Measurements from ENCODE around the gene SLC2A3.
"Not testable (repeated sequence)": the region's sequence is repeated elsewhere in the genome, so short reads cannot be mapped to it uniquely, and the experiment has no call there.

Gene SLC2A3

GRCh38 chr12:7935590-7936581, at the start of gene SLC2A3:
Gene SLC2A3 (minus strand): TSS chr12:7936187. CDS start chr12:7936034, 153 bp downstream.
- TF ChIP-seq, protein P1, sequence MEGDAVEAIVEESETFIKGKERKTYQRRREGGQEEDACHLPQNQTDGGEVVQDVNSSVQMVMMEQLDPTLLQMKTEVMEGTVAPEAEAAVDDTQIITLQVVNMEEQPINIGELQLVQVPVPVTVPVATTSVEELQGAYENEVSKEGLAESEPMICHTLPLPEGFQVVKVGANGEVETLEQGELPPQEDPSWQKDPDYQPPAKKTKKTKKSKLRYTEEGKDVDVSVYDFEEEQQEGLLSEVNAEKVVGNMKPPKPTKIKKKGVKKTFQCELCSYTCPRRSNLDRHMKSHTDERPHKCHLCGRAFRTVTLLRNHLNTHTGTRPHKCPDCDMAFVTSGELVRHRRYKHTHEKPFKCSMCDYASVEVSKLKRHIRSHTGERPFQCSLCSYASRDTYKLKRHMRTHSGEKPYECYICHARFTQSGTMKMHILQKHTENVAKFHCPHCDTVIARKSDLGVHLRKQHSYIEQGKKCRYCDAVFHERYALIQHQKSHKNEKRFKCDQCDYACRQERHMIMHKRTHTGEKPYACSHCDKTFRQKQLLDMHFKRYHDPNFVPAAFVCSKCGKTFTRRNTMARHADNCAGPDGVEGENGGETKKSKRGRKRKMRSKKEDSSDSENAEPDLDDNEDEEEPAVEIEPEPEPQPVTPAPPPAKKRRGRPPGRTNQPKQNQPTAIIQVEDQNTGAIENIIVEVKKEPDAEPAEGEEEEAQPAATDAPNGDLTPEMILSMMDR (IDR thresholded peaks at IDR 0.05), result no peak
- TF ChIP-seq ZFX (IDR thresholded peaks at IDR 0.05; ENCODE audit: borderline replicate concordance), result no peak
- no peak within 1 kb of the TSS for H3K27ac ChIP-seq

GRCh38 chr12:7984900-7985299, 48.9 kb upstream of the SLC2A3 start:
- TF ChIP-seq ZFX (IDR thresholded peaks at IDR 0.05; ENCODE audit: borderline replicate concordance), result no peak
- TF ChIP-seq, protein P1 (IDR thresholded peaks at IDR 0.05), result no peak
- no peak overlapping the region for H3K27ac ChIP-seq

GRCh38 chr12:7983460-7983859, 47.5 kb upstream of the SLC2A3 start:
- H3K27ac ChIP-seq, result not testable (repeated sequence)

GRCh38 chr12:7983019-7983418, 47.0 kb upstream of the SLC2A3 start:
- not testable (repeated sequence) for H3K27ac ChIP-seq

- not testable (repeated sequence) for H3K27ac ChIP-seq
Observed at GRCh38 chr12:7982332-7982735, 46.3 kb upstream of the SLC2A3 start.

DNA sequence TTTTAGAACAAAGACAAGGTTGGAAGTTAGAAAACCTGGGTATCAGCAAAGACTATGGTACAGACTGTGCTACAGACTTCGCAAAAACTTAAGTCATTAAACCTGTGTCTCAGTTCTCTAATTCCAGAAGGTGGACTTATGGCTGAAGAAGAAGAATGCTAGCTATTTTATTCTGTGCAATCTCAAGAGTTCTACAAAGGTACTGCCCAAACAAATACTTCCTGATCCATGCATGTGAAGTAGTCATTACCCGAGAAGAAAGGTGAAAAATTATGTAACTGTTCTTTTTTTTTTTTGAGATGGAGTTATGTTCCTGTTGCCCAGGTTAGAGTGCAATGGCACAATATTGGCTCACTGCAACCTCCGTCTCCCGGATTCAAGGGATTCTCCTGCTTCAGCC, 45.5 kb upstream of the SLC2A3 start:
- no peak for TF ChIP-seq ZFX (IDR thresholded peaks at IDR 0.05; ENCODE audit: borderline replicate concordance)
- TF ChIP-seq, protein P1 (IDR thresholded peaks at IDR 0.05), result no peak
- H3K27ac ChIP-seq, result no peak overlapping the region

DNA sequence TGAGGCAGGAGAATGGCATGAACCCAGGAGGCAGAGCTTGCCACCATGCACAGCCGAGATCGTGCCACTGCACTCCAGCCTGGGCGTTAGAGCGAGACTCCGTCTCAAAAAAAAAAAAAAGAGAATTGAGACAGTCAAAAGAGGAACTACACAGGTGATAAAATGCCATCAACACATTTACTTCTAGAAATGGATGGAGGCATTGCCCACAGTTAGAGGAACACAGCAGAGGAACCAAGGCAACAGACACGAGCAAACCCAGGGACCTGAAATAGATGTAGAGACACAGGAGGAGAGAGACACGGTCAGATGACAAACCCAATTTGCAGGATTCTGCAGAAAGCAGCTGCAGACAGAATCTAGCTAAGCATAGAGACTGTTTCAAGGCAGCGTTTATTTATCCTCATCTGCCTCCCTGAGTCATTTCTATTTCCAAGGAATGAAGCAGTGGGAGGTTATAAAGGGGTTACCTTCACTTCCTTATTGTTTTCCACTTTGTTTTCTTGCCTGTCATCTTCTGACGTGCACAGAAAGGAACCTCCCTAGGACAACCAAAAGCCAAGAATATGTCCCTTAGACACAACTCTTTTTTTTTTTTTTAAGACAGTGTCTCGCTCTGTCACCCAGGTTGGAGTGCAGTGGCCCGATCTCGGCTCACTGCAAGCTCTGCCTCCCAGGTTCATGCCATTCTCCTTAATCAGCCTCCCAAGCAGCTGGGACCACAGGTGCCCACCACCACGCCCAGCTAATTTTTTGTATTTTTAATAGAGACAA, 41.6 kb upstream of the SLC2A3 start:
- not testable (repeated sequence) for H3K27ac ChIP-seq

- TF ChIP-seq ZFX (IDR thresholded peaks at IDR 0.05; ENCODE audit: borderline replicate concordance), result no peak
- TF ChIP-seq, protein P1 (IDR thresholded peaks at IDR 0.05), result no peak
- no peak overlapping the region for H3K27ac ChIP-seq
Observed at GRCh38 chr12:7973457-7973825, 37.5 kb upstream of the SLC2A3 start.

- no peak overlapping the region for H3K27ac ChIP-seq
Observed at GRCh38 chr12:7972734-7973456, 36.9 kb upstream of the SLC2A3 start.

DNA sequence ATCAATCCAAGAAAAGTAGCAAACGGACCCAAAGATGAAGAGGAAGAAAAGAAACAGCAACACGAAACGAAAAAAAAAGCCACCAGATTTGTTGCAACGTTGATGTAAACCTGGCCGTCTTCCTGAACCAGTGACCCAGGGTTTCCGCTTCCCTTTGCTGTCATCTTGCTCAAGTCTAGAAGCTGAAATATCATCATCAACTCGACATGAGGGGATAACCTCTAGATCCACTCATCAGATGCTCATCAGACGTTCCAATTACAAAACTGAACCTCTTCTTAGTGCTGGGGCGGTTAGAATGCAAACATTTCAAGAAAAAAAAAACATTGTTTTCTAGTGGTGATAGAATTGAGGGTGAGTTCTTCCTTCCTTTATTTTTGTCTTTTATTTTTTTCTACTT, 36.3 kb upstream of the SLC2A3 start:
- H3K27ac ChIP-seq, result not testable (repeated sequence)

More at GRCh38 chr12:7972734-7973456, 36.9 kb upstream of the SLC2A3 start:
- TF ChIP-seq ZFX (IDR thresholded peaks at IDR 0.05; ENCODE audit: borderline replicate concordance), result no peak
- TF ChIP-seq, protein P1 (IDR thresholded peaks at IDR 0.05), result no peak

DNA sequence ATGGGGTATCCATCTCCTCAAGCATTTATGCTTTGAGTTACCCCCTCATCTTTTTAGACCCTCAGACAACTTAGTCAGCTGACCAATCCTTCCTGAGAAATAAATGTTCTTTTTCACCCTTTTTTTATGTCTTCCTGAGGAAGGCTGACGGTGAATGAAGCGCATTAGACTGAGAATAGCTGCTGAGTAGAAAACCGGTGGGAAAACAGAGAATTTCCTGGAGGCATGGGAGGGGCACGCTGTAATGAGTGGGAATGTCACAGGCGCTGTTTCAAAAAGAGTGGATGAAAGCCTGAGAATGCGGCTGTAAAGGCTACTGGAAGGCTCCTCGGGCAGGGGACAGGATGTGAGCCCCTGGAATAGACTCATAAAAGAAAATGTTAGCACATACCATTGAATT, 35.8 kb upstream of the SLC2A3 start:
- not testable (repeated sequence) for H3K27ac ChIP-seq
